ENCODE measurements around the gene THSD4.
"Not testable (repeated sequence)": the region's sequence is repeated elsewhere in the genome, so short reads cannot be mapped to it uniquely, and the experiment has no call there.

THSD4 gene

DNA sequence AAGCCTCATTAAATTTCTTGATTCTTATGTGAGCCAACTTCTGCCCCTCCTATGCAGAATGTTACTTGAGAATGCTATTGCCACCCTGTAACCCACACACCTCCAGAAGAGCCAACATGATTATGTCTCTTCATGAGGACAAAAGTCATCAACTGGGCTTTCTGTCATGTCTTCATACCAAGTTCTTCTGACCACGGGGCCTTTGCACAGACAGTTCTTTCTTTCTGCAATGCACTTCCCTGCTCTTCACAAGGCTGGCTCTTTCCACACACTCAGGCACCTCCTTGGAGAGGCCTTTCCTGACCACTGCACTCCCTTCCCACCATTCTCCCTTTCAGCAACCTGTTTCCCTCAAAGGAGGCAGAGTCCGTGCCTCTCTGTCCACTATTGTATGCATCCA lies 587.2 kb downstream of the THSD4 start:
- no peak for DNase-seq (ENCODE audit: low read depth in 1 of 2, low spot score in 1 of 2)

DNA sequence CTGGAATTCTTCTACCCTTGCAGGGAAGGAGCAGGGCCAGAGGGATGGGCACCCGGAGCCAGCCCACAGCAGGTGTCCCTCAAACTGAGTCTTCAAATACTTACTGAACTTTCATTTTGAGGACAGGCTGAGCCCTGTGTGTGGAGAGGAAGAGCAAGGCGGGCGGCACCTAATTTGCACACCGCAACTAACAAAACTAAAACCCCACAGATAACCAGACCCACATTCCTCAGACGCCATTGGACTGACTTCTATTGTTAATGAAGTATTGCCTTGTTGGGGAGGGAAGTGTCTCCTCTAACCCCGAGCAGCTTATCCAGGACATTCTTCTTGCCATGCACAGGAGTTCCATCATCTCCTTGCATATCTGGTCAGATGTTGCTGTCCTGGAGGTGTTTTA lies 589.9 kb downstream of the THSD4 start:
- DNase-seq (ENCODE audit: low read depth in 1 of 2, low spot score in 1 of 2) = no peak

GRCh38 chr15:71706461-71707229 lies 591.4 kb downstream of the THSD4 start:
- DNase-seq (ENCODE audit: low read depth in 1 of 2, low spot score in 1 of 2) = no peak

DNA sequence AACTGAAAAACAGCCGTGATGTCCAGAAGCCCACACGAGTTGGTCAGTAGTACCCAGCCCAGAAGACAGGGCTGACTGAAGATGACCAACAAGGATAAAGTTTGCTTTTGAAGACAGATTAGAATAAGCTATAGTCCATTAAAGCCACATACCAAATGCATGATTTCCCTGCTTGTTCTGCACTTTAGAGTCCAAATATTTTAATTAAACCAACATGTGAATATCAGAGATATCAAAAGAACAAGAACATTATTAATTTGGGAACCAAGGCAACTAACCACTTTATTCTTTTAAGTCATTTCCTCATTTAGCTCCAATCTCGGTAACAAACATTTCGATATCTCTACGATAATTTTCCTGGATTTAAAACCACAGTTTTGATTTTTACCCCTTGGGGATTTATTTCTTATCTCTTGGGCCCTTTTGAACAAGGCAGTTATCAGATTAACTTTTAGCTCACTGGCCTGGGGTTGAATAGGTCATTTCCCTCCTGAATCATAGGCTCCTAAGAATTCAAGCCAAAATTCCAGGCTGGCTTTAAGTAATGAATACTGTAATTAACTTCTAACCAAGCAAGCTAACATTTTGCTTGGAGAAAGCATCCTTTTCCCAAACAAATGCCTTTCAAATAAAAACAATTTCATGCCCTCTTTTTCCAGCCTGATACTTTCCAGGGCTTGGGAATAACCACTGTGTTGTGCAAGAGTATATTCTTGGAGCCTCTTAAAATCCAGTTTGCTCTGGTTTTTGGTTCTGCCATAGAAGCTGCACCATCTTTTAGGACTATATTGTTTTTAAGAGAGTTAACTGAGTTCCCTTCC lies 592.2 kb downstream of the THSD4 start:
- no peak for DNase-seq (ENCODE audit: low read depth in 1 of 2, low spot score in 1 of 2)

DNA sequence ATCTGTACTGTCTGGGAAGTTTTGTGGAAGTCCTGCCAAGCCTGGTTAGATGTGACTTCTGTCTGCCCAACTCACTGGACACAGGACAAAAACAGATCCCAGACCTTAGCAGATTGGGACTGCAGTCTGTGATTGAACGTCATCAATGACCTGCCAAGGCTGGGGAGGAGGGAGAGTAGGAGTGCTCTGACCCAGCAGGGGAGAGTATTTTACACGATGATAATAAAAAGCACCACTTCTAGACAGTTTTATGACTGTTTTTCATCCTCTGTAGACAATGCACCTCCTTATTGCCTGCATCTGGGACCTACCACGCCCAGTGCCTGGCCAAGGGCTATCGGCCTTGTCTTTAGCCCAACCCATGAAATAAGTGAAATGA lies 592.8 kb downstream of the THSD4 start:
- DNase-seq (ENCODE audit: low read depth in 1 of 2, low spot score in 1 of 2) = no peak

- no peak for DNase-seq (ENCODE audit: low read depth in 1 of 2, low spot score in 1 of 2)
Measured at GRCh38 chr15:71708741-71709140, 593.5 kb downstream of the THSD4 start.

- DNase-seq (ENCODE audit: low read depth in 1 of 2, low spot score in 1 of 2) = no peak
Measured at GRCh38 chr15:71709808-71710418, 594.6 kb downstream of the THSD4 start.

- no peak for DNase-seq (ENCODE audit: low read depth in 1 of 2, low spot score in 1 of 2)
Measured at GRCh38 chr15:71712182-71712581, 596.9 kb downstream of the THSD4 start.

DNA sequence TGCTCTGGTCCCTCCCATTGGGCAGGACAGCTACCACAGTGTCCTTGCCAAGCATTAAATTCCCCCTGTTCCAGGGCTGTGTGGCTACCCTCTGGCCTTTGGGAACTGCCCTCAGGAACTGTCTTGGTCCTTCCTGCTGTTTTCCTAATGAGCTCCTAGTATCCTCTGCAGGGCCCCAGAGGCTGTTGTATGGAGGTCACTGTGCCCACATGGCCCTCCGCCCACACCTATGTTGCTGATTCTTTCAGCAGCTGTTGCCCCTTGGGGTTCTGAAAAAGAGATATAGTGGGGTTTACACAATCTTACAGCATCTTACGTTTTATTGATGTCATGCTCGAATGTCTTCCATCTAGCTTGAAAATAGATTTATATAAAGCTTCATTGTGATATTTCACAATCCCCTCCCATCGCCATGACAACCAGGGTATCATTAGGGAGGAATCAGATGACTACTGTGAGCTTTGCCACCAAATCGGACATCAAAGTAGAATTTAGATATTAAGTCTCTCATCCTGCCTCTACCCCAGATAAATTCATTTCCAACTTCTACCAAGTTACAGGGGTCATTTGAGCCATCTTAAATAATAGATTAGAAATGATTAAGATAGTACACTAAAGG lies 598.0 kb downstream of the THSD4 start:
- DNase-seq (ENCODE audit: low read depth in 1 of 2, low spot score in 1 of 2) = no peak

DNA sequence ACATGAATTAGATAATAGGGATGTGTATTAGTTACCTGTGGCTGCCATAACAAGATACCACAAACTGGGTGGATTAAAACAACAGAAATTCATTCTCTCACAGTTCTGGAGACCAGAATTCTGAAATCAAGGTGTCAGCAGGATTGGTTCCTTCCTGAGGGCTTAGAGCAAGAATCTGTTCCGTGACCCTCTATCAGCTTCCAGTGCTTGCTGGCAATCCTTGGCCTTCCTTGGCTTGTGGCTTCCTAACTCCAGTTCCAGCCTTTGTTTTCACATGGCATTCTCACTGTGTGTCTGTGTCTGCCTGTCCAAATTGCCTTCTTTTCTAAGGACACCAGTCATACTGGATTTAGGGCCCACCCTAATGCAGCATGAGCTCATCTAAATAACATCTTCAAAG lies 600.6 kb downstream of the THSD4 start:
- no peak for DNase-seq (ENCODE audit: low read depth in 1 of 2, low spot score in 1 of 2)

DNA sequence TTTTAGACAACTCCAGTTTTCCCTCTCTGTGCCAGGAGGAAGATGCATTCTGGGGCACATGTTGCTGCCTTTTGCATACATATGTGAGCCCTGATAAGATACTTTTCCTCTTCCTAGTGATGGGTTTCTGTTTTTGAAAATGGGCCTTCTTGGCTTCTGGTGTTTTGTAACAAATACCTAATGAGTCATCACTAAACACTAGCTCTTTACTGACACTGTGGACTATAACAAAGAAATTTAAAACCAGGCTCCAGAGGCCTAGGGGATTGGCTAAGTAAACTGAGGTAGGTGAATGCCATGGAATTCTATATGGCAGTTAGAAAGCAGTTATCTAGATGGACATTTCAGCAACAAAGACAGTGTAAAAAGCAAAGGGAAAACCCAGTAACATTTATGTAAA lies 601.7 kb downstream of the THSD4 start:
- no peak for DNase-seq (ENCODE audit: low read depth in 1 of 2, low spot score in 1 of 2)

DNA sequence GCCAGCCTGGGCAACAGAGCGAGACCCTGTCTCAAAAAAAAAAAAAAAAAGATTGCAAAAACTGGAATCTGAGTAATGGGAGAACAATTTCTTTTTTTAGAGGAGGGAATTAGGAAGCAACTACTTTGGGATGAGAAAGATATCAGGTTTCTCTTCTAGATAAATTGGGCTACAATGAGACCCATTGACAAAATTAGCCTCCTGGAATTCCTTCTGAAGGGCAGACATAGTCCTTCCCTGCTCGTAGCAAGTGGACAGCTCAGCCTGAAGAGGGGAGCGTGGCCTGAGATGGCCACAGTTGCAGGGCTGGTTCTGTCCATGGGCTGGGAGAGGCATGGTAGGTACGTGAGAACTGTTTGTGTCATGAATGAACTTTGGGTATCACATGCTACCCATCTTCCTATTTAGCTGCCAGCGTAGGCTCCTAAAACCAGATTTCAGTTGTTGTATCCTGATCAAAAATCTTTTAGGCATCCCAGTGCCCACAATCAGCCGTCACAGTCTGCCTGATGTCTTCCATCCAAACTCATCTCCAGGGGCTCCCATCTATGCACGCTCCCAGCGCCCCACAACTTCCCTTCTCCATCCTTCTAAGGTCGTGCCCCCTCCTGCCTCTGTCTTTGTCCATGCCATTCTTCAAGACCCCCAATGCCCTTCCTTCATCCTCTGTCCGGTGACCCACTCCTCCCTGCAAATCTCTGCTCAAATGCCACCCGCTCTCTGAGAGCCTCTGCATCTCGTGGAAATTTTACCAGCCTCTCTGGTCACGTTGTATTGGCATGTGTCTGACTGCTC lies 603.0 kb downstream of the THSD4 start:
- no peak for DNase-seq (ENCODE audit: low read depth in 1 of 2, low spot score in 1 of 2)

DNA sequence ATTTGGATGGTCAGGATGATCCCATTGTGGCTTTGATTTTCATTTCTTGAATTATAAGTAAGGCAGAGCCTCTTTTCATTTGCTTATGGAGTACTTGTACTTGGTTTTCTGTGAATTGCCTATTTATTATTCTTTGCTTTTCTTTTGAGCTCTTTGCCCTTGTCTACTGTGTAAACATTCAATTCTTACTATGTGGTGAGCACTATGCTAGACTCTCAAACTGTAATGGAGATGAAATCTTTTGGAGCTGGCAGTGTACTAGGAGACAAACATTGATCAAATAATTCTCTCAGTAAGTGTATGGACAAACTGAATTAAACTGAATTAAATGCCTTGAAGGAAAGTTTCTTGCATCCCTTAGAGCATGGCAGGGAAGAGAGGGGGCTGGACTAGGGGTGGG lies 608.1 kb downstream of the THSD4 start:
- DNase-seq (ENCODE audit: low read depth in 1 of 2, low spot score in 1 of 2) = no peak

DNA sequence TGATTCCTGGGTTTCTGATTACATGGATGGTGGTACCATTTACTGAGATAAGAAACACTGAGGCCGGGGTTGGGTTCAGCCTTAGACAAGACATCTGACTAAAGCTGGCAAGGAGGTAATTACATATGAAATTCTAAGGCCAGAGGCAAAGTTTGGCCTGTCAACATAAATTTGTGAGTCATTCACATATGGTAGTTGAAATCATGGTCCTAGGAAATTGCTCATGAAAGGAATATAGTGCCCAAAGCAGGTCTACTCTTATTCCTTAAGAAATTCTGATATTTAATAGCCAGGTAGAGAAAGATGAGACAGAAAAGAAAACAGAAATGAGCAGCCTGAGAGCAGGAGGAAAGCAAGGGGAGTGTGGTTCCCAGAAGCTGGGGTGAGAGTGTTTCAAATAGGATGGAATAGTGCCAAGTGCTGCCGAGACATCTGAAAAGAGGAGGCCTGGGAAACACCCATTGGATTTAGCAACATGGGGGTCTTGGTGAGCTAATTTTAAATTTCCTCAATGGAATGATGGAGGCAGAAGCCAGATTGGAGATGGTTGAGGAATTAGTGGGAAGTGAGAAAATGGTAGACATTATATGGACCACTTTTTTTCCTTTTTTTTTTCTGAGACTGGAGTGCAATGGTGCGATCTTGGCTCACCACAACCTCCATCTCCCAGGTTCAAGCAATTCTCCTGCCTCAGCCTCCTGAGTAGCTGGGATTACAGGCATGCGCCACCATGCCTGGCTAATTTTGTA lies 610.1 kb downstream of the THSD4 start:
- DNase-seq (ENCODE audit: low read depth in 1 of 2, low spot score in 1 of 2) = not testable (repeated sequence)

DNA sequence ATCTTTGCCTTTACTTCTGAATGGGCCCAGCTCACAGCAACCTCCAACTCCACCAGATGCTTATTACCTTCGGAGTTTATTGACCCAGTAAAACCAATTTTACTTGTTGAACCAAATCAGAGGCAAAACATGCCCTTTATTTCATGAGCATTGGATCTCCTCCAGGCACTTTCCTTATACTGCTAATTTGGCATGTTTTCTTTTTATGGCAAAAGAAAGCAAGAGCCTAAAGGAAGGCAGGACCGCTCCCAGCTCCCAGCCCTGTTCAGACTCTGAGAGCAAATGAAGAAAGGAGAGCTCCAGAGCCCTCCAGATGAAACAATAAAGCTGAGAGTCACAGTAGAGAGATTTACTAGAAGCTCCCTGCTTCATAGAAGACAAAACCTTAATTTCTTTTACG lies 613.6 kb downstream of the THSD4 start:
- DNase-seq (ENCODE audit: low read depth in 1 of 2, low spot score in 1 of 2) = no peak

DNA sequence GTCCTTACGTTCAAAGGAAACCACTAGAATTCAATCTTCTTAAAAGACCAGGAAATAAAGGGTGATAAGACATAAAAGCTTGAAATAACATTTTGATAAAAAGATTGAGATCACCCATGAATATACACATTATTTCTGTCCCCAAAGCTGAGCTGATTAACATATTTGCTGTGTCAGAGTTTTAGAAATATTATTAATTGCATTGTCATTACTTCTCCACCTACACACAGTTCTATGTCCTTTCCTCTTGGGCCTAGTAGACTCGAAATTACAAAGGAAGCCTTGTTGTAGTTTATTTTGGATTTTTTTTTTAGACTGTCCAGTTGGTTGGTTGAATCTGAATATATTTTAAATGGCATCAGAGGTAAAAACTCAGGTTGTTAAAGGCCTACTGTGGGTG lies 614.0 kb downstream of the THSD4 start:
- no peak for DNase-seq (ENCODE audit: low read depth in 1 of 2, low spot score in 1 of 2)

DNA sequence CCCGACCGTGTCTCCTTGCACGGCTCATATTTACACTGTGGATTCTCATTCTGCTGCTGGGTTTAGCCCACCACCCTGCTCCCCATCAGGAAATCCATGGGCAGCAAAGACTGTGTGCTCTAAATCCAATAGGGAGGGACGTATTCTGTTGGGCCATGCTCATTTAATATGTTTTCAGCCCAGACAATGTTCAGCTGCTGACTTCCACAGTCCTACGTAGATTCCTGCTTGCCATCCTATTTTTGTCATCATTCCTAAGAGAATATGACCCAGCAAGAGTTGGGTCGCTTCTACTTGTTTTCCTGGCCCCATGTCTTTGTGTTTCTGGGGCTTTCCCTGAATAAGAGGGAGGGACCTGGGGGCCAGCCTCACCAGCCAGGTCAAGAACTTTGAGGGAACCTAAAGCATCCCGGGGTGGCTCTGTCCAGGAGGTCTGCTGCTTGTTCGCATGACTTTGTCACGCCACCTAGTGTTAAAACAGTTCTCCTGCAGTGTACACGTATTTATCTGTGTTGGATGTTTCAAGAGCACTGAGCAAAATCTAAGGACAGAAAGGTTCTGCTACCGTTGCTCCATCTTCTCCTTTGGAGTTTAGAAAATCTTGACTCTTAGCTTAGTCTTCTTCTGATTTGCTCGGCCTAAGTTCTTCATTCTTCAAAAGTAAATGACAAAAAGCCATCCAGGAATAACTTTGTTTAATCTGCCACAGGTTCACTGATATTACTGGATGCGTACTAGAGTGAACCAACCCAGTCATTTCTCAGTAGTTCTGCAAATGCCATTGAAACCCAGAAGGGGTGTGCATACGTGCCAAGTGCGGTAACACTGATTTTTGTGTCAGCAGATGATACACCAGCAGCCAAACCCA lies 615.2 kb downstream of the THSD4 start:
- no peak for DNase-seq (ENCODE audit: low read depth in 1 of 2, low spot score in 1 of 2)

- DNase-seq (ENCODE audit: low read depth in 1 of 2, low spot score in 1 of 2) = no peak
Measured at GRCh38 chr15:71732636-71733035, 617.4 kb downstream of the THSD4 start.

GRCh38 chr15:71733122-71733521 lies 617.9 kb downstream of the THSD4 start:
- no peak for DNase-seq (ENCODE audit: low read depth in 1 of 2, low spot score in 1 of 2)

Data from activated T-helper 1 cell treated with anti-CD3 and anti-CD28 coated beads, Interleukin-2, amount 50 U/mL, for 16 hours (primary cell).